HG03460 (cell line): Measurements from ENCODE around the gene CXCL8.
"Not testable (repeated sequence)": the region's sequence is repeated elsewhere in the genome, so short reads cannot be mapped to it uniquely, and the experiment has no call there.

Experiments
- ATAC-seq: cut with Tn5 transposase; IDR thresholded peaks from one replicate; pipeline ENCODE4 v1.9.1; 2021; ENCODE audit not compliant: unreplicated experiment

Gene CXCL8

DNA sequence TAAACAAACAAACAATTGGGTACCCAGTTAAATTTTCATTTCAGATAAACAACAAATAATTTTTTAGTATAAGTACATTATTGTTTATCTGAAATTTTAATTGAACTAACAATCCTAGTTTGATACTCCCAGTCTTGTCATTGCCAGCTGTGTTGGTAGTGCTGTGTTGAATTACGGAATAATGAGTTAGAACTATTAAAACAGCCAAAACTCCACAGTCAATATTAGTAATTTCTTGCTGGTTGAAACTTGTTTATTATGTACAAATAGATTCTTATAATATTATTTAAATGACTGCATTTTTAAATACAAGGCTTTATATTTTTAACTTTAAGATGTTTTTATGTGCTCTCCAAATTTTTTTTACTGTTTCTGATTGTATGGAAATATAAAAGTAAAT, 2.9 kb downstream of the CXCL8 start:
- ATAC-seq: no peak

DNA sequence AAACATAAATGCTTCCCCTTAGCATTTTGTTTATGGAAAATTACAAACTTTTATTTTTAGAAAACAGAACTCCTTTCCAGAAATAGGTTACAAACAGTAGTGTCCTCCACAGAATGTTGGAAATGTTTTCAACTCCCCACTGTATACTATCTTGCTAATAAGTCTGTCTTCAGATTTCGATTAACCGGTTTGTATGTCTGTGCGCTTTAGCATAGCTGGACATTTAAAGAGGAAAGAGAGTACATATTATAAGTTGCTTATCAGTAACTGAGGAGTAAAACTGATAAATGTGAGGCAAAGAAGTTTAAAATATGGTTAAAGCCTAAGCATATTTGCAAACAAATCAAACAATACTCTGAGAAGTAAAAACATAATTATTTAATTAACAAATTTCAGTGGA, 3.4 kb downstream of the CXCL8 start:
- no peak for ATAC-seq

- no peak for ATAC-seq
Observed at GRCh38 chr4:73744203-73744602, 3.8 kb downstream of the CXCL8 start.

- no peak for ATAC-seq
Observed at GRCh38 chr4:73750730-73751129, 10.4 kb downstream of the CXCL8 start.

GRCh38 chr4:73751166-73751565, 10.8 kb downstream of the CXCL8 start:
- no peak for ATAC-seq

DNA sequence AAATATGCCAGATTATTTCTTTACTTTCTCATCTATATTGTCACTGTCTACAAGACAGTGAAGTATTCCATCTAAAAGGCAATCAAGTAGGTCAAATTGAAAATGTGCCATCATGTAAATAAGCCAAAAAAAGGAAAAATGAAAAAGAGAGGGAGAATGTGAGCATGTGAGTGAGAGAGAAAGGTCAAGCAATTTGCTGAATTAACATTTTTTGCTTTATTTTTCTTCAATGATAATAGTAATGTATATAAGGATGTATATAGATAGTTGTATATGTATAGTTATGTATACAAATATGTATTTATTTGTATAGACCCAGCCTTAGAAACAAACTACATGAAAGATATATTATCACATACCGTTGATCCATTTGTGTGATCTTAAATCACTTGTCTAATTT, 11.5 kb downstream of the CXCL8 start:
- ATAC-seq: no peak

- ATAC-seq: no peak
Observed at GRCh38 chr4:73752424-73752823, 12.1 kb downstream of the CXCL8 start.

DNA sequence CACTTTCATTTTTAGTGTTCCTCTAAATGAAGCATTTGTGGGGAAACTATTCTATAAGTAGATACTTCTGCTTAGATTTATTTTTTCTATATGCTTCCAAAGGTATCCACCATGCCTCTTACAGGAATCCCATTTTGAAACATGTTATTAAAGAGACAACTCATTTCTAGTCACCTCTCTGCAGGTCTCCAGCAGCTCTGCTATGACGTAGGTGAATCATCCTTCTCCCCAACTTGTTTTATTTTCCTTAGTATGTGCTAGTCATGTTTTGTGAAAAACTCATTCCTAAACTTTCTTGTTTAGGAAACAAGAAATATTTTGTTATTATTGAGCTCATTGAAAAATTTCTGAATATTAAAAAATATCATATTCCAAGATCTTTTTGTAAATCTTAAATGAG, 12.8 kb downstream of the CXCL8 start:
- no peak for ATAC-seq

DNA sequence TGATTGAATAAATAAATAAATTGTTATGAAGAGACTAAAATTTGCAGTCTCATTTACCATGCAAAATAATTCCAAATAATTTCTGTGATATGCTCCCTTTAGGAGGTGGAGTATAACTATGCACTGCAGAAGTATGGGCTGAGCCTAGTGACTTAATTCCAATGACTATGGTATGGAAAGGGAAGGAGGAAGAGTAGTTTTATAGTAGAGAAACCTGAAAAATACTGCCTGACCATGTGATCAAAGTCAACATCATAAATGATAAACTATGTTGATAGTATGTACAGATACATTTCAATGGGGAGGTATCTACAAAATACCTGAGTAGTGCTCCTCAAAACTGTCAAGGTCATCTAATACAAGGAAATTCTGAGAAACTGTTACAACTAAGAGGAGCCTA, 14.6 kb downstream of the CXCL8 start:
- ATAC-seq: no peak

GRCh38 chr4:73759357-73759756, 19.0 kb downstream of the CXCL8 start:
- ATAC-seq: no peak

DNA sequence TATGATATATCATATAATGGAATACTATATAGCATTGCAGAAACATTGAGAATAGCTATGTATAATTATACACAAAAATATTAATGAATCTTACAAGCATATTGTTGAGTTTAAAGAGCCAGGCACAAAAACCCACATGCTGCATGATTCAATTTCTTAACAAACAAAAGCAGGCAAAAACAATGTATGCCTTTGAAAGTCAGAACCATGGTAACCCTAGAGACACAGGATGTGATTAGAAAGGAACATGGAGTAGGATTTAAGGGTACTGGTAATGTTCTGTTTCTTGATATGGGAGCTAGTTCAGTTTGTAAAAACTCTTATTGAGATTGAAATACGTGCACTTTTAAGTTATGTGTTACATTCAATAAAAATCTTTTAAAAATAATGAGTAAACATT, 21.5 kb downstream of the CXCL8 start:
- no peak for ATAC-seq

- ATAC-seq: peak; percentile 73
Observed at GRCh38 chr4:73762409-73762808, 22.0 kb downstream of the CXCL8 start.

DNA sequence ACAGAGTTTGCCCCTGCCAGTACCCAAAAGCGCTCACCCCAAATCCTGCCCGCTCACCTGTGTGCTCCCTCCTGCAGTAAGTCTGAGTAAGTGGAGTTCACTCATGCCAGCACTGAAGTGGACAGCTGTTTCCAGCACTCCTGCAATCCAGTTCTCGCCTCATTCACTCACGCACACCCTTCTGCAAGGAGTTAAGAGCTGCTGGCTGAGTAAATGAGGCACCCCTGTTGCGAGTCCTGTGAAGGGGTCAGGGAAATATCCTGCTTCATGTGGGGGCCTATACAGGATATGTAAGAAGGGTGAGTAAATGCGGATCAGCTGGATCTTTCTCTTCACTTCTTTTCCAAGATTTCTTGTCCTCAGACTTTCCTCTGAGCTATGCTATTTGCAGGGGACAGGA, 23.5 kb downstream of the CXCL8 start:
- ATAC-seq: no peak

DNA sequence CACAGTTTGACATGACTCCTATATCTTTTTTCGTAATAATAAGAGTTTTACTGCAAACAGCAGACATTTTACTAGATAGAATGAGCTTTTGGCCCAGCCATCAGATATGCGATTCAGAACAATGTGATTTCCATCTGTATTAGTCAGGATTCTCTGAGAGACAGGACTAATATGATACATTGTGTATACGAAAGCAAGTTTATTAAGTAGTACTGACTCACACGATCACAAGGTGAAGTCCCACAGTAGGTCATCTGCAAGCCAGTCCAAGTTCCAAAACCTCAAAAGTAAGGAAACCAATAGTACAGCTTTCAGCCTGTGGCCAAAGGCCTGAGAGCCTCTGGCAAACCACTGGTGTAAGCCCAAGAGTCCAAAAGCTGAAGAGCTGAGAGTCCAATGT, 24.1 kb downstream of the CXCL8 start:
- no peak for ATAC-seq

- no peak for ATAC-seq
Observed at GRCh38 chr4:73765296-73765695, 24.9 kb downstream of the CXCL8 start.

DNA sequence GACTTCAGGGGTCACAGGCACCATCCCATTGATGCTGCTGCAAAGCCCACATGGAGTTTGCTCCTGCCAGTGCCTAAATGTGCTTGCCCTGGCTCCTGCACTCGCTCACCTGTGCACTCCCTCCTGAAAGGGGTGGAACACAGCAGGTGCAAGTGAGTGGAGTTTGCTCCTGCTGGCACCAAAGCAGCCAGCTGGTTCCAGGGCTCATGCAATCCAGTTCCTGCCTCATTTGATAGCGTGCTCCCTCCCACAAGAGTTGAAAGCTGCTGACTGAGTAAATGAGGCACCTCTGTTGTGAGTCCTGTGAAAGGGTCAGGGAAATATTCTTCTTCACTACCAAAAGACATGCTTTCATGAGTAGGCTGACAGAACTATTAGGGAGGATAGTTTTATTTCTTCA, 30.5 kb downstream of the CXCL8 start:
- ATAC-seq: no peak

DNA sequence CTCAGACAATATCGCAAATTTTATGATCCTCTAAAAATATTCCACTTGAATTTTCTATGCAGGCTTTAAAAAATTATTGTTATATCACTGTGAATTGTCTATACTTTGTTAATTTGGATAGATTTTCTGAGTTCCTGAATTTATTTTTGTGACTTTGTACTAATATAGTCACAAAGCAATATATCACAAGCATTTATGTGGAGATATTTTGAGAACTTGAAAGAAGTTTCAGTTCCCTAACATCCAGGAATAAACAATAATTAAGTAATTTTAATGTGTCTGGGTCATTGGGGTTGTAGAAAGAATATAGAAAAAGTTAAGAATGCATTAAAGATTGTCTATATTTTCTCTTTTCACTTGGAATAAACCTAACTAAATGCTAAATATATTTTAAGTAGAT, 32.0 kb downstream of the CXCL8 start:
- ATAC-seq: no peak

GRCh38 chr4:73774406-73774805, 34.0 kb downstream of the CXCL8 start:
- ATAC-seq: not testable (repeated sequence)

DNA sequence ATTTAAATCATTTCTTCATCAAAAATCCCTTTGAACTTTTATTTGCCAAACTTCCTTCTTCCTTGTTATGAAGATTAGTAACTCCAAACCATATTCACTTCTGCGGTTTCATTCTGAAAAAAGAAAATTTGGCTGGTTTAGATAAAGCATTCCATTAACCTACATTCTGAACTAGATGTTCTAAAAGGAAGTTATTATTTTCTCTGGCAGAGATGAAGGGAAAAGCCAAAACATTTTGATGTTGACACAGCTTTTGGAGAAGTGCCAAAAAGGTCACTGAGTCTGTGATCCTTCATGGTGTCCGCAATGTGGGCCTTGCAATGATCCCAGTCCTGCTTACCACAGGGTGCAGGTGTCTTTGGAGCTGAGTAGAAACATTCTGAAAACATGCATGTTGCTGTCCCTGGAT, 36.0 kb downstream of the CXCL8 start:
- no peak for ATAC-seq

DNA sequence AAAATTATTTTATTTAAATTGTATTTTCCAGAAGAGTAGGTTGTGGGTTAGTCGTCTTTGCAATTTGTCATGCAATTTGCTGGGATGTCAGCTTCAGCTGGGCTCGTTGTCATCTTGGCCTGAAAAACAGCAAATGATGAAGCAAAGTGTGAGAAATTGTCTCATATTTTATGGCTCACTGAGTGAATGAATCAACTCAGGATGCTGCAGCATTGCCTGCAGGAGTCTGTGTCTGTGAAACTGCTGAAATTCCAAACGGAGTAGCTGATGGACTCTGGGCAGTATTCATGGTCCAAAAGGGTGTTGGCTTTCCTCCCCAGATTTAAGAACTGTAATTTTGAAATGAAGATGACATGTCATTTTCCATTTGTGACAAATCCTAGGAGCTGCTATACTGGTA, 37.2 kb downstream of the CXCL8 start:
- no peak for ATAC-seq

GRCh38 chr4:73780243-73780642, 39.9 kb downstream of the CXCL8 start:
- ATAC-seq: no peak

DNA sequence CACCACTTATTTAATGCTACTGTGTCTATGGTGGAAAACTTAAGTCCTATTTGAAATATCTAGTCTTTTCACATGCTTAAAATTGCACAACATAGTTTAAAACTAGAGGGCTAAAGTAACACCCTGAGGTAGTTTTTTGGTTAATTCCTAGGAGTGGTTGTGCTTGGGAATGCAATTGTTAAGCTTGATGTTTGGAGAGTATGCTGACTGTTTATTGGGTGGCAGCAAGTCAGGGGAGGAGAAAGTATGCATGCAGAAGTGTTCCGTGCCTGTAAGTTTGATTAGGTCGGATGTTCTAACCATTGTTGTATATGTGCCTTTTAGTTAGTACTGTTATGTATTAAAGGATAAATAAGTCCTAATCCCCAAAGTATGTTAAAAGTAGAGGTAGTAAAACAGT, 40.5 kb downstream of the CXCL8 start:
- no peak for ATAC-seq

- no peak for ATAC-seq
Observed at GRCh38 chr4:73788411-73788810, 48.0 kb downstream of the CXCL8 start.
